GM12878 (cell line): ENCODE data around the gene HSF4. TPM values are rescaled to one million over a fixed set of nuclear protein-coding genes. Genes with fewer than 3 reads are reported as not detected.

ENCODE experiments used
- ATAC-seq: fragments of 200-7000 bp; cut with Tn5 transposase; 3 replicates; pipeline ENCODE4 v1.9.1; 2020; ENCODE audit warnings: mild to moderate bottlenecking, moderate library complexity
- BruUV-seq: library from RNA; stranded (reverse); fragments of 400-500 nt; replicated peaks from 2 replicates; lab custom pipeline; 2021; lab: Mats Ljungman, UMichigan
- CTCF ChIA-PET: fragments of 300-600 bp; sonication (Branson Sonifier 250); formaldehyde crosslinking; extraction: SDS; loops from one replicate; lab custom pipeline; 2021; ENCODE audit warnings: inconsistent platforms; lab: Yijun Ruan, JAX
- POLR2A ChIA-PET: fragments of 350-600 bp; formaldehyde crosslinking; extraction: SDS; loops from one replicate; lab custom pipeline; 2021; ENCODE audit warnings: inconsistent platforms; lab: Charles Lee
- RAD21 ChIA-PET: fragments of 300-600 bp; sonication (Branson Sonifier 250); formaldehyde crosslinking; loops from one replicate; lab custom pipeline; 2023; ENCODE audit warnings: antibody characterized with exemption; ENCODE audit not compliant: unreplicated experiment; lab: Charles Lee
- SMC1A ChIA-PET: fragments of 300-600 bp; sonication (Branson Sonifier 250); formaldehyde crosslinking; loops from one replicate; lab custom pipeline; 2023; ENCODE audit not compliant: unreplicated experiment, uncharacterized antibody; lab: Charles Lee
- DNase-seq: peaks from one replicate; pipeline ENCODE4 v3.0.0-alpha.2; 2011; ENCODE audit warnings: low read depth, low spot score
- FAIRE-seq: peaks from 3 replicates; lab custom pipeline; 2011; peaks lifted over from hg19 to GRCh38; lab: Jason Lieb, UNC
- H2AFZ ChIP-seq: 2 replicates; pipeline ENCODE4 v1.6.0; 2011; ENCODE audit warnings: low read depth, low read length, control low read depth; ENCODE audit not compliant: control insufficient read depth
- H3K27ac ChIP-seq: 2 replicates; pipeline ENCODE4 v1.5.1; 2011; ENCODE audit warnings: control low read depth; ENCODE audit not compliant: control insufficient read depth, insufficient read depth
- H3K27me3 ChIP-seq, 2 experiments: replicated peaks in 1 of 2; 2 replicates each; pipeline versions ENCODE4 v1.6.0 to v1.6.1; 2011; ENCODE audit warnings: low read length in 1 of 2; ENCODE audit not compliant: control insufficient read depth in 2 of 2, insufficient read depth in 2 of 2
- H3K36me3 ChIP-seq, 2 experiments: 2 replicates each; pipeline ENCODE4 v1.5.1; 2011; ENCODE audit warnings: low read length in 1 of 2; ENCODE audit not compliant: control insufficient read depth in 2 of 2, insufficient read depth in 2 of 2
- H3K4me1 ChIP-seq: 2 replicates; pipeline ENCODE4 v1.6.1; 2011; ENCODE audit warnings: mild to moderate bottlenecking, low read length, moderate library complexity, mixed read lengths; ENCODE audit not compliant: control insufficient read depth, insufficient read depth
- H3K4me2 ChIP-seq: 2 replicates; pipeline ENCODE4 v1.6.0; 2011; ENCODE audit warnings: control low read depth; ENCODE audit not compliant: control insufficient read depth, insufficient read depth
- H3K4me3 ChIP-seq: fragments of 200-600 bp; sonication (generic); 2 replicates; pipeline ENCODE4 v1.5.1; 2016
- H3K79me2 ChIP-seq: 2 replicates; pipeline ENCODE4 v1.6.0; 2011; ENCODE audit warnings: low read length; ENCODE audit not compliant: control insufficient read depth, insufficient read depth
- H3K9ac ChIP-seq: 2 replicates; pipeline ENCODE4 v1.8.0; 2011; ENCODE audit warnings: low read length, control low read depth, mixed read lengths; ENCODE audit not compliant: control insufficient read depth, insufficient read depth
- H3K9me3 ChIP-seq: replicated peaks from 3 replicates; pipeline ENCODE4 v1.5.1; 2011; ENCODE audit warnings: mild to moderate bottlenecking, low read length; ENCODE audit not compliant: control insufficient read depth, insufficient read depth
- H4K20me1 ChIP-seq: 2 replicates; pipeline ENCODE4 v1.6.0; 2011; ENCODE audit not compliant: control insufficient read depth, insufficient read depth
- BCL11A ChIP-seq: IDR thresholded peaks from 2 replicates; pipeline ENCODE4 v1.6.1; 2011; ENCODE audit warnings: low read depth, low read length
- FOXK2 ChIP-seq: fragments of 450-650 bp; IDR thresholded peaks from 2 replicates; pipeline ENCODE4 v1.6.1; 2017; ENCODE audit warnings: mild to moderate bottlenecking, moderate library complexity
- MTA3 ChIP-seq: IDR thresholded peaks from 2 replicates; pipeline ENCODE4 v1.6.1; 2012; ENCODE audit warnings: low read length, inconsistent platforms, borderline replicate concordance
- MYB ChIP-seq: fragments of 150-350 bp; IDR thresholded peaks from 2 replicates; pipeline ENCODE4 v1.6.1; 2014; ENCODE audit warnings: mild to moderate bottlenecking, low read depth, low read length, borderline replicate concordance
- NFIC ChIP-seq: IDR thresholded peaks from 2 replicates; pipeline ENCODE4 v1.6.1; 2012; ENCODE audit warnings: low read depth, mild to moderate bottlenecking, inconsistent platforms, low read length, moderate library complexity
- WGBS: methylation state at CpG from one replicate; pipeline ENCODE4 v1.1.6; 2016; ENCODE audit warnings: low lambda C conversion rate; ENCODE audit not compliant: insufficient replicate concordance, insufficient coverage; ENCODE audit errors: missing lambda C conversion rate; 5-methylcytosine and 5-hydroxymethylcytosine counted together
- in situ Hi-C: fragments of 300-500 bp; cut with MboI; formaldehyde crosslinking; loops from 9 replicates; pipeline ENCODE4 v1.14.3; 2018; ENCODE audit warnings: mixed read lengths
- intact Hi-C: fragments of 100-400 bp; cut with micrococcal nuclease; formaldehyde crosslinking; loops from one replicate; pipeline ENCODE4 v1.14.2; 2022; ENCODE audit not compliant: unreplicated experiment
- polyA plus RNA-seq, 11 experiments: library from polyadenylated mRNA; depleted of rRNA in 4 of 11; unstranded in 6 of 11; stranded (reverse) in 5 of 11; fragments of >200 nt; fragmentation: Nextera tagmentation in 4 of 11; fragmentation: Illumina TruSeq in 1 of 11; extraction: Ambion mirVana in 4 of 11; extraction: Trizol in 1 of 11; gene quantifications; 1 replicate in 1 of 11; 2 replicates in 10 of 11; pipeline versions ENCODE4 v1.2.1 to v1.2.3, GENCODE V29; 2011 to 2016; ENCODE audit warnings: inconsistent platforms in 2 of 11, missing spikeins in 2 of 11, low read depth in 1 of 11
- total RNA-seq, 4 experiments: library from RNA; depleted of rRNA in 3 of 4; stranded (reverse); fragments of >200 nt in 3 of 4; fragmentation: Illumina TruSeq in 1 of 4; extraction: Trizol in 1 of 4; gene quantifications; 2 replicates each; pipeline versions ENCODE4 v1.2.1 to v1.2.3, GENCODE V29; 2013 to 2021
- TF ChIP-seq, protein P1 (sequence below): fragments of 450-650 bp; IDR thresholded peaks from 2 replicates; pipeline ENCODE4 v1.6.1; 2016; ENCODE audit warnings: mild to moderate bottlenecking
- TF ChIP-seq, protein P2 (sequence below): IDR thresholded peaks from 2 replicates; pipeline ENCODE4 v1.6.1; 2011; ENCODE audit warnings: borderline replicate concordance, low read depth, mild to moderate bottlenecking, moderate library complexity, low read length; ENCODE audit not compliant: insufficient read depth, poor library complexity, severe bottlenecking
- TF ChIP-seq, protein P3 (sequence below): IDR thresholded peaks from 2 replicates; pipeline ENCODE4 v1.6.1; 2011; ENCODE audit warnings: low read depth, mild to moderate bottlenecking, low read length, moderate library complexity, borderline replicate concordance; ENCODE audit errors: extremely low read depth
- TF ChIP-seq, protein P4 (sequence below): fragments of 150-350 bp; IDR thresholded peaks from 2 replicates; pipeline ENCODE4 v1.6.1; 2014; ENCODE audit warnings: mild to moderate bottlenecking, low read depth, low read length

Gene HSF4
- total and polyA plus RNA-seq, 10 of the 15 experiments (the other 5 are each of a cell fraction or from before 2014, with no cell fraction given) = 0.31 to 9.9 (median 2.6) TPM; not detected in 1

DNA sequence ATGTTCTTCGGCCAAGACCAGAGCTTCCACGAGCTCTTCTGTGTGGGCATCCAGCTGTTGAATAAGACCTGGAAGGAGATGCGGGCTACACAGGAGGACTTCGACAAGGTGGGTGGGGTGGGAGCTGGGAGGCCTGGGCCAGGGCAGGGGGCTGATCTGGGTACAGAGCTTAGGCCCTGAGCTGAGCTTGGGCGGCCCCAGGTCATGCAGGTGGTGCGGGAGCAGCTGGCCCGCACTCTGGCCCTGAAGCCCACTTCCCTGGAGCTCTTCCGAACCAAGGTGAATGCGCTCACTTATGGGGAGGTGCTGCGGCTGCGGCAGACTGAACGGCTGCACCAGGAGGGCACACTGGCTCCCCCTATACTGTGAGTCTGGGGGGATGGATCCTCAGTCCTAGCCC, 37.9 kb downstream of the HSF4 start (continued):
- TF ChIP-seq, protein P1, sequence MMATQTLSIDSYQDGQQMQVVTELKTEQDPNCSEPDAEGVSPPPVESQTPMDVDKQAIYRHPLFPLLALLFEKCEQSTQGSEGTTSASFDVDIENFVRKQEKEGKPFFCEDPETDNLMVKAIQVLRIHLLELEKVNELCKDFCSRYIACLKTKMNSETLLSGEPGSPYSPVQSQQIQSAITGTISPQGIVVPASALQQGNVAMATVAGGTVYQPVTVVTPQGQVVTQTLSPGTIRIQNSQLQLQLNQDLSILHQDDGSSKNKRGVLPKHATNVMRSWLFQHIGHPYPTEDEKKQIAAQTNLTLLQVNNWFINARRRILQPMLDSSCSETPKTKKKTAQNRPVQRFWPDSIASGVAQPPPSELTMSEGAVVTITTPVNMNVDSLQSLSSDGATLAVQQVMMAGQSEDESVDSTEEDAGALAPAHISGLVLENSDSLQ = no peak
- no peak for TF ChIP-seq NFIC
- TF ChIP-seq, all 136 proteins: peak for 0

DNA sequence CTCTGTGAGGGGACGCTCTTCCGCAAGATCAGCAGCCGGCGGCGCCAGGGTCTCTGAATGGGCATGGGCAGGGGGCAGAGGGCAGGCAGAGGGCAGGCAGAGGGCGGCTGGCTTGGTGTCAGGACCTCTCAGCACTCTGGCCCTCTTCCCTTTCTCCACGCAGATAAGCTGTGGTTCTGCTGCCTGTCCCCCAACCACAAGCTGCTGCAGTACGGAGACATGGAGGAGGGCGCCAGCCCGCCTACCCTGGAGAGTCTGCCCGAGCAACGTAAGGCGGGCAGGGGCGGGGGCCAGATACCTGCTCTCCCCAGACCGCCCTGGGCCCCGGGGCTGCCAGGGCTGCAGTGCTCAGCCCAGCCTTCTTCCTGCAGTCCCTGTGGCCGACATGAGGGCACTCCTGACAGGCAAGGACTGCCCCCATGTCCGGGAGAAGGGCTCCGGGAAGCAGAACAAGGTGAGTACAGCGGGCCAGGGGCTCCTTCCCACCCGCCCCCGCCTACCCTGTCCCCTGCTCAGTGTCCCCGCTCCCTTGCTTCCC, 38.5 kb downstream of the HSF4 start:
- TF ChIP-seq FOXK2 (no peak), MYB (no peak), MTA3 (no peak), BCL11A (no peak)
- TF ChIP-seq, protein P2, sequence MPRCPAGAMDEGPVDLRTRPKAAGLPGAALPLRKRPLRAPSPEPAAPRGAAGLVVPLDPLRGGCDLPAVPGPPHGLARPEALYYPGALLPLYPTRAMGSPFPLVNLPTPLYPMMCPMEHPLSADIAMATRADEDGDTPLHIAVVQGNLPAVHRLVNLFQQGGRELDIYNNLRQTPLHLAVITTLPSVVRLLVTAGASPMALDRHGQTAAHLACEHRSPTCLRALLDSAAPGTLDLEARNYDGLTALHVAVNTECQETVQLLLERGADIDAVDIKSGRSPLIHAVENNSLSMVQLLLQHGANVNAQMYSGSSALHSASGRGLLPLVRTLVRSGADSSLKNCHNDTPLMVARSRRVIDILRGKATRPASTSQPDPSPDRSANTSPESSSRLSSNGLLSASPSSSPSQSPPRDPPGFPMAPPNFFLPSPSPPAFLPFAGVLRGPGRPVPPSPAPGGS = no peak
- TF ChIP-seq, protein P3, sequence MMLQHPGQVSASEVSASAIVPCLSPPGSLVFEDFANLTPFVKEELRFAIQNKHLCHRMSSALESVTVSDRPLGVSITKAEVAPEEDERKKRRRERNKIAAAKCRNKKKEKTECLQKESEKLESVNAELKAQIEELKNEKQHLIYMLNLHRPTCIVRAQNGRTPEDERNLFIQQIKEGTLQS = no peak
- TF ChIP-seq, protein P4, sequence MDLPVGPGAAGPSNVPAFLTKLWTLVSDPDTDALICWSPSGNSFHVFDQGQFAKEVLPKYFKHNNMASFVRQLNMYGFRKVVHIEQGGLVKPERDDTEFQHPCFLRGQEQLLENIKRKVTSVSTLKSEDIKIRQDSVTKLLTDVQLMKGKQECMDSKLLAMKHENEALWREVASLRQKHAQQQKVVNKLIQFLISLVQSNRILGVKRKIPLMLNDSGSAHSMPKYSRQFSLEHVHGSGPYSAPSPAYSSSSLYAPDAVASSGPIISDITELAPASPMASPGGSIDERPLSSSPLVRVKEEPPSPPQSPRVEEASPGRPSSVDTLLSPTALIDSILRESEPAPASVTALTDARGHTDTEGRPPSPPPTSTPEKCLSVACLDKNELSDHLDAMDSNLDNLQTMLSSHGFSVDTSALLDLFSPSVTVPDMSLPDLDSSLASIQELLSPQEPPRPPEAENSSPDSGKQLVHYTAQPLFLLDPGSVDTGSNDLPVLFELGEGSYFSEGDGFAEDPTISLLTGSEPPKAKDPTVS = no peak
- in situ Hi-C loops (no loop called here), intact Hi-C loops (no loop called here)
- no TSS peak for BruUV-seq
- ChIA-PET RAD21 (no interaction called here), CTCF (interaction anchor here (0.6 kb wide), 1 partner anchor 74 kb away, joined by 3 read pairs; no protein-coding TSS in a partner anchor), POLR2A (no interaction called here), SMC1A (no interaction called here)
- DNase-seq (no peak), ATAC-seq (no peak), FAIRE-seq (no peak)
- Histone ChIP-seq H3K79me2 (no peaks in the 10 kb centered on the region), H3K27ac (no peak overlapping the region), H3K9me3 (no peaks in the 10 kb centered on the region), H3K36me3 (peaks cover 8 to 31% of the 10 kb centered on the region in 2 experiments; a peak in 3 of 4 replicates), H3K4me1 (no peaks in the 10 kb centered on the region), H3K4me3 (no peak overlapping the region), H3K4me2 (no peak overlapping the region), H4K20me1 (no peaks in the 10 kb centered on the region), H2AFZ (no peak overlapping the region), H3K9ac (no peak overlapping the region), H3K27me3 (no peaks in the 10 kb centered on the region)
- WGBS = 94% methylated on average over 23 of the region's 23 CpGs
